OCI-M1 (cell line): ENCODE results near the gene NOL11.
"Not testable (repeated sequence)": the region's sequence is repeated elsewhere in the genome, so short reads cannot be mapped to it uniquely, and the experiment has no call there.

Experiments
- DNase-seq: peaks from one replicate; lab custom pipeline; 2025; lab: John Stamatoyannopoulos, UW

NOL11 gene

GRCh38 chr17:67717624-67718324 is at the start of gene NOL11:
TSS of gene NOL11 (plus strand) at chr17:67717936. CDS start at chr17:67717948, 12 bp downstream.
- peak; percentile 99 for DNase-seq

DNA sequence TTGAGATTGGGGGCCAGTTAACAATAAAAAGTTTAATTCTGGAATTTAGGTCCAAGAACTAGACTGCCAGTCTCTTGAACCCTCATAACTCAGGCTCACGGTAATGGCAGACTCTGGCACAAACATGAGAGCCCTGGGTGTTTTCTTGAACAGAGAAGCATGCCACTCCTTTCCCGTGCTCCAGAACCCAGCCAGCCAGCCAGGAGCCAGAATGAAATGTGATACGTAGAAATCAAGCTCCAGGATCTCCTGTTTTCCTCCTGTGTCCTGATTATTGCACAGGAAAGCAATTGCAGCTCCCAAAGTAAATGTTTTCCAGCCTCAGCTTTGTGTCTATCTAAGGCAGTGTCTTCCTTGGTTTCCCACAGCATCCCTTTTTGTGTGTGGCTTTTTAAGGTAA is 46.2 kb upstream of the NOL11 start:
- no peak for DNase-seq

GRCh38 chr17:67672592-67673335 is 45.0 kb upstream of the NOL11 start:
- DNase-seq, result no peak

DNA sequence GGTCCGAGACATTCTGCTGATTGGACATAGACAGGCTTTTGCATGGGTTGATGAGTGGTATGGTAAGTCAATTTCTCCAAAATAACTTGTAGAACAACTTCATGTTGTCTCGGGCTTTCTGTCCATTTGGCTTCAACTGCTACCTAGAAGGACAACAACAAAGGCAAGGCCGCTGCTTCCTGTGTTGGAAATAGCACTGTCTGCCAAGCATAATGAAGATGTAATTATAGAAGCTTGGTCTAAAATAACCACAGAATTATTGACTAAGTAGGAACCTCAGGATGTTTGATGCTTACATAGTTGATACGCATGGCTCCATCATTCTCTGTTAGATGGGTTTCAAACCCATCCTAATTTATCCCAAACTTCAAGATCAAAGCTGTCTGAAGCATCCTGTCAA is 42.3 kb upstream of the NOL11 start:
- no peak for DNase-seq

DNA sequence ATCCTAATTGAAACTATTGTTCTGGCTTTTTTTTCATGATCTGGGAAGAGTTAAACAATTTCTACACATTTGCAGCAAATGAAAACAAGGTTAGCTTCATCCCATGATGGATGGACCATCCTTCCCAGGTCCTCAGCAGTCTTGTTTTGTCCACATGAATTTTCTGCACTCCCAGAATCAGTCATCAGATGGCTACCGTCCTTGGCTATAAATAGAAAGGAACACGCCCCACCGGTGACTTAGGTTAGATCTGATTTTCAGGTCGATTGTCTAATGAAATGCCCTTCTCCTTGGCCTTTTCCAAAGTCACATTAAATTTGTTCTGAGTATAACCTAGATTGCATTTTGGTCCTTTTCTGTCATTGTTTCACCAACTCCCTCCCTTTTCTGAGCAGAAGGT is 41.4 kb upstream of the NOL11 start:
- no peak for DNase-seq

DNA sequence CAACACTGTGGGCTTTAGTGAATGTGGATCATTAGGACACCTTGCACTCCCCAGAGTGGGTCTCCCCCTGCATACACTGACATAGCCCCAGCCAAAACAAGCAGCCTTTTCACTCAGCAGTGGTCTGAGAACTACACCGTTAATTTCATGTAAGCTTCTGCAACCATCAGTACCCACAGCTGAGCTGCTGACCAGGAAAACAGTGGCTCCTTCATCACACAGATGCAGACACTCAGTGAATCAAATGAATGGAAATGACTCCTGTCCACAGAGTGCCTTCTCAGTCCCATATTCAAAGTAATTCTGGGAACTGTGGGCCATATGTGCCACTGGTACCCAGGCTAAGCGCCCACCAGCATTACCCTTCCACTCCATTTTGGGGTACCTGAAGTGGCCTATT is 39.3 kb upstream of the NOL11 start:
- DNase-seq, result no peak

- no peak for DNase-seq
Measured at GRCh38 chr17:67679225-67679624, 38.5 kb upstream of the NOL11 start.

DNA sequence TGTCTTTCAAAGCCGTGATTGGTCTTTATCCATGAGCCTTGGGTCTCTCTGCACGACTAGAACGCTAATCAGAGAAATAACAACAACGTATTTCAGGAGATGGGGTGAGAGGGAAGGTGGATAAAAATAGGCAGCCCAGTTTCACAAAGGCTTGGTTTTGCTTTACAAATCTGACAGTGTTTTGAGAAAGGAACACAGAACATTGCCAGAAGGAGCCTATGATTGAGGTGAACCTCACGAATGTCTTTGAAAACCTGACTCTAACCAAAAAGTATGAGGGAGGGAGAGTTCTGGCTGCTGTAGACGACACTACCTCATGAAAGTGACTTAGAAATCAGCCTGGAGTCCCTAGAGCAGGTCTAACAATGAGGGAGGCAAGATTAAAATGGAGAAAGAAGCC is 38.0 kb upstream of the NOL11 start:
- DNase-seq, result no peak

DNA sequence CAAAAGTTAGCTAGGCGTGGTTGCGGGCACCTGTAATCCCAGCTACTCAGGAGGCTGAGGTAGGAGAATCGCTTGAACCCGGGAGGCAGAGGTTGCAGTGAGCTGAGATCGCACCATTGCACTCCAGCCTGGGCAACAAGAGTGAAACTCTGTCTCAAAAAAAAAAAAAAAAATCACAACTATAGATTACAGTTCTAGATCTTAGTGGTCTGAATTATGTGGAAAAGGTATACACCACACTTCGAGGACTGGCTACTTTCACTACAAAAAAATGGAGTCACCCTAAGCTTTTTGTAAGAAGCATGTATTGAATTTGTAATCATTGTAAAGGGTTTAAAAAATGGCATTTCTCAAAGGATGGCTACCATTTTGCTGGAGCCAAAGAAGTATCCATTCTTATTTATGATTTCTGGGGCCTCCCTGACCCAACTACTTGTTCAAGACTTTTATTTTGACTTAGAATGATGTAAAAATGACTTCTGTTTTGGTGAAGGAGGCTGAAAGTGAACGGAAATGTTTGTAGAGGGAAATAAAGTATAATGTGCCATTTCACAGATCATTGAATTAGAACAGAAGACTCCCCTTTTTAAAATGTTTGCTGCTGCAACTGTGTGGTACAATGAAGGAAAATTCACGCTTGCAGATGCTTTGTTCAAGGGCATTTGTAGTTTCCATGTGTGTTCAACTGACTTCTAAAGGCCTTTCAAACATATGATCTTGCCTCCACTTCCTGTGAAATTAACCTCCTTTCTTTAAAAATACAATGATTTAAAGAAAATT is 37.1 kb upstream of the NOL11 start:
- no peak for DNase-seq

DNA sequence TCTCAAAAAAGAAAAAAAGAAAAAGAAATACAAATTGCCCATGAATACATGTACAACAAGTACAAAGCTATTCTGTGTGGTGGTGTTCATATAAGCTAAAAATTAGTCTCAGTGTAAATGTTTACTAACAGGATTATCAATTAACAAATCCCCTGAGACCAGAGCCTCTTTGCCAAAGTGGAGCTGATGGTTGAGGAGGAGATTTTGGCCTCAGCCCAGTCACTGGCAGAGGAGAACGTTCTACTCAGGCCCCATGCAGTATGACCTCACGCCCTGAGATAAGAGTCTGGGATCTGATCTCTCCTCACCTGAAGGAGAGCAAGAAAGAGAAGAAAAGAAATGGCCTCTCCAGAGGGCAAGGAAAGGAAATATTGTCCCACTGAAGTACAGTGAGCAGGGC is 35.5 kb upstream of the NOL11 start:
- no peak for DNase-seq

- DNase-seq, result no peak
Measured at GRCh38 chr17:67685351-67685750, 32.4 kb upstream of the NOL11 start.

- no peak for DNase-seq
Measured at GRCh38 chr17:67686241-67686640, 31.5 kb upstream of the NOL11 start.

DNA sequence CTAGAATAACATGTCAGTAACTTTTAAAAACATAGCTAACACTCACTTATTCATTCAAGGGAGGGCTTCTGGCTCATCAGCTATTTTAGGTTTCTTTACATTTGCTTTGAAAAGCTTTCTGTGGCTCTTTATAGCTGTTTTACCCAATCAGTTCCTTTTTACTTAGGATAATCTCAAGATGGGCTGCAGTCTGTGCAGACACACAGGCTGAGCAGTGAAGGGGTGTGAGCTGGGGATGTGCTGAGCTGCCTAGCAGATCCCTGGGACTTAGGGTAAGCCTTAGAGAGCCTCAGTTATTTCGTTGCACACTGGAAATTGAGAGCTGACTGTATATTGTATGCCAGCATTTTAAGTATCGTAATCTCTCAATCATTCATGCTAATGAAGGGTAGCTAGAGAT is 30.2 kb upstream of the NOL11 start:
- DNase-seq, result no peak

DNA sequence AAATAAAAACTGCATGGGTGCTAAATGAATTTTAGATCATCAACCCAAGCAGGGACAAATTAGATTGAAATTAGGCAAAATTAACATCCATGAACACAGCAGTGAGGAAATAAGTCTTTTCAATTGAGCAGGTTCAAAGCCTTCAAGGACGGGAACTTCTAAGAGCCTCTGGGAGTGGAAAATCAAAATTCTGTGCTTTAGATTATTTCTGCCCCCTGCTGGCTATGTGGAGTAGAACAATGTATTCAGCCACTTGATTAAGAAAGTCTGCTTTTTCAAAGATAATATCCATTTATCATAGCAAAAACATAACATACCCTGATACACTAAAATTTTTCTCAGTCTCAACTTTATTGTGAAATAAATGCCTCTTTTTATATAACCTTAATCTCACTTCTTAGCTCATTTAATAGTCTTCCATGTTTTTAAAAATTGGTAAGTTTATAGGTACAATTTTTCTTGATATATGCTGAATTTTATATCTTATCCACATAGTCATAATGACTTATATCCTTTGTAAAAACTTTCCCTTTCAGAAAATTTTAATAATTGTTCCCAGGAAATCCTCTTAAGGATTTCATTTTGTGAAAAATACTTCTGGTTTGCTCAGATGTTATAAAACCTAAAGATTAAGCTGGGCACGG is 28.1 kb upstream of the NOL11 start:
- peak; percentile 78 for DNase-seq

- DNase-seq, result no peak
Measured at GRCh38 chr17:67693811-67694210, 23.9 kb upstream of the NOL11 start.

GRCh38 chr17:67696347-67696746 is 21.4 kb upstream of the NOL11 start:
- no peak for DNase-seq

- no peak for DNase-seq
Measured at GRCh38 chr17:67696853-67697498, 20.8 kb upstream of the NOL11 start.

- no peak for DNase-seq
Measured at GRCh38 chr17:67700037-67700724, 17.6 kb upstream of the NOL11 start.

DNA sequence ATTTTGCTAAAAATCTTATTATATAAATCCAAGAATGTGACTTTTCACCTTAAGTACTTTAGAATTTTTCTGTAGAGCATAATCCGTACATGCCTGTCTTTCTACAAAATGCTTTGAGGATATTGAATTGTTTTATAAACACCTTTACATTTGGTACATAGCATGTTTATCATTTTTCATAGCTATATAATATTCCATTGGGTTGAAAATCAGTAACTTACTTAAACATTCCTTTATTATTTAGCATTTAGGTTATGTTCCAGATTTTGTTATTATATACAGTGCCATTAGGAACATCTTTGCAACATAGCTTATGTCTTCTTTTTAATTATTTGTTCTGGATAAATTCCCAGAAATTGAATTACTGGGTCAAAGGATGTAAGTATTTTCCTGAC is 17.0 kb upstream of the NOL11 start:
- DNase-seq, result no peak

GRCh38 chr17:67702861-67703260 is 14.9 kb upstream of the NOL11 start:
- DNase-seq, result not testable (repeated sequence)

DNA sequence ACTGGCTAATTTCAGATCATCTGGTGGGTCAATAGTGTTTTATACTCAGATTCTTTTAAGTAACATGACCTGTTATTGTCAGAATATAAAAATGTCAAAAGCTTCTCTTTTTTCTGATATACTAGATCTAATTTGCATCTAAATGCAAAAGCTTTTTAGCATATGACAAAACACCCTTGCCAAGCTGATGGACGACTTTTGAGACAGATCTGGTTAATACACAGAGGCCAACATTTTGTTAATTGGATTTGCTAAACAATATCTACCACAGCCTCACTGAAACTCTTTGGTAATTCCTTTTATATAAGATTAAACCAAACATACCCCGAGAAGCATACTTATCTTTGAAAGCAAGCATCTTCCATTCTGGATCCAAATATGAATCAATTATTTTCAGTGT is 10.3 kb upstream of the NOL11 start:
- no peak for DNase-seq
